Ovary (tissue), 9 donors: ENCODE measurements around the gene TTLL5. TPM values are rescaled to one million over a fixed set of nuclear protein-coding genes. Genes with fewer than 3 reads are reported as not detected.
A peak's percentile ranks its signal among the peaks of the same experiment; 100 is the strongest.

Source experiments
- DNase-seq, 5 donors: peaks; one replicate each; pipeline ENCODE4 v3.0.0-alpha.2; 2019 to 2020
- H3K27ac ChIP-seq, 2 donors: fragments of 200-600 bp; one replicate each; pipeline versions ENCODE4 v1.5.1 to v1.8.0; 2019 to 2022
- H3K27me3 ChIP-seq: fragments of 200-600 bp; one replicate; pipeline ENCODE4 v1.8.0; 2022
- H3K36me3 ChIP-seq: fragments of 200-600 bp; sonication (generic); one replicate; pipeline ENCODE4 v1.5.1; 2019
- H3K4me1 ChIP-seq: one replicate; pipeline ENCODE4 v1.8.1; 2013; ENCODE audit warnings: mild to moderate bottlenecking, moderate library complexity; ENCODE audit not compliant: insufficient read depth
- H3K4me3 ChIP-seq: fragments of 200-600 bp; sonication (generic); one replicate; pipeline ENCODE4 v1.5.1; 2017
- H3K9me3 ChIP-seq, 2 donors: fragments of 200-600 bp in 1 of 2; sonication (generic) in 1 of 2; one replicate each; pipeline versions ENCODE4 v1.5.1 to v1.8.1; 2013 to 2019; ENCODE audit warnings: mild to moderate bottlenecking in 1 of 2, moderate library complexity in 1 of 2
- EP300 ChIP-seq: sonication (generic); formaldehyde crosslinking; IDR thresholded peaks from one replicate; pipeline ENCODE4 v1.6.1; 2017; ENCODE audit warnings: antibody characterized with exemption
- POLR2A ChIP-seq: fragments of 450-650 bp; IDR thresholded peaks from one replicate; pipeline ENCODE4 v1.6.1; 2017; ENCODE audit warnings: antibody characterized with exemption, mild to moderate bottlenecking, moderate library complexity
- WGBS, 3 donors: extraction: QIAGEN DNeasy Blood & Tissue Kit in 1 of 3; methylation state at CpG; one replicate each; pipeline versions ENCODE4 v1.1.5 to v1.1.7; 2013 to 2017; 5-methylcytosine and 5-hydroxymethylcytosine counted together
- intact Hi-C, 4 donors: fragments of 100-400 bp; cut with DNase I; formaldehyde crosslinking; loops; one replicate each; pipeline versions ENCODE4 v1.11.0 to v1.15.1; 2022 to 2023
- polyA plus RNA-seq, 2 donors: library from polyadenylated mRNA; stranded (reverse); fragments of 200-250 nt in 1 of 2; fragments of 350-450 nt in 1 of 2; fragmentation: Illumina TruSeq in 1 of 2; extraction: RNeasy Lipid Tissue Mini Kit (QIAGEN cat#74804) in 1 of 2; gene quantifications; one replicate each; pipeline ENCODE4 v1.2.3, GENCODE V29; 2013 to 2014
- total RNA-seq, 7 donors: library from RNA; depleted of rRNA in 2 of 7; stranded (reverse); fragments of >200 nt in 2 of 7; fragmentation: NEBNext Ultra II Directional in 3 of 7; extraction: Animal tissue kit (Norgen Biotek cat#: 25700) in 3 of 7; gene quantifications; one replicate each; pipeline versions ENCODE4 v1.1.0 to v1.2.4, GENCODE V29; 2016 to 2023
- TF ChIP-seq, protein P1 (sequence below), 3 donors: fragments of 450-650 bp in 2 of 3; fragments of 200-600 bp in 1 of 3; IDR thresholded peaks; one replicate each; pipeline versions ENCODE4 v1.5.1 to v1.8.0; 2016 to 2022; ENCODE audit warnings: antibody characterized with exemption in 3 of 3, mild to moderate bottlenecking in 1 of 3
- donor health status: DM: no; HTN: no; CAD: no; lungs with moderate emphysema.
- donor health status: DM: no; HTN: no; CAD: no.
- donor health status: Bipolar disorder and iron deficiency.
- donor health status: DM: yes; HTN: yes; CAD: no.
- donor health status: DM: no; HTN: no; CAD: no.
- donor health status: DM: yes; HTN: yes; CAD: no.

Gene TTLL5
- total and polyA plus RNA-seq, 9 donors: 11.0 to 34.9 (median 27.3) TPM

DNA sequence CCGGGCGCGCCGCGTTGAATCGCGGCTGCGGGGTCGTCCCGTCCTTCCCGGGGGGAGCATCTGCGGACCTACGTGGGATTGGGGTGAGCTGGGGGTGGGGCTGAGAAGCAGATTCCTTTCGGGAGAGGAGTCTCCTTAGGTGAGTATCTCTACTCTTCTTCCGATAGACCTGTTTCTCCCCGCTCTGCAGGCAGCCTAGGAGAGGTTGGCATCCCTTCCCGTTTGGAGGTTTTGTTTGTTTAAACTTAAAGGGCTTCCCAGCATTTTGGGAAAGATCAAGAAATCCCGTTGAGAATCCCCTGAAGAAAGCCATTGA is 411 bp downstream of the TTLL5 start:
- Histone ChIP-seq H3K36me3 (no peaks in the 10 kb centered on the region), H3K27ac (peak overlapping the region in 1 of 2 donors; percentile 73), H3K9me3 (no peaks in the 10 kb centered on the region), H3K27me3 (no peaks in the 10 kb centered on the region), H3K4me3 (peak overlapping the region; percentile 90), H3K4me1 (peaks cover 5% of the 10 kb centered on the region)
- TF ChIP-seq, protein P1, sequence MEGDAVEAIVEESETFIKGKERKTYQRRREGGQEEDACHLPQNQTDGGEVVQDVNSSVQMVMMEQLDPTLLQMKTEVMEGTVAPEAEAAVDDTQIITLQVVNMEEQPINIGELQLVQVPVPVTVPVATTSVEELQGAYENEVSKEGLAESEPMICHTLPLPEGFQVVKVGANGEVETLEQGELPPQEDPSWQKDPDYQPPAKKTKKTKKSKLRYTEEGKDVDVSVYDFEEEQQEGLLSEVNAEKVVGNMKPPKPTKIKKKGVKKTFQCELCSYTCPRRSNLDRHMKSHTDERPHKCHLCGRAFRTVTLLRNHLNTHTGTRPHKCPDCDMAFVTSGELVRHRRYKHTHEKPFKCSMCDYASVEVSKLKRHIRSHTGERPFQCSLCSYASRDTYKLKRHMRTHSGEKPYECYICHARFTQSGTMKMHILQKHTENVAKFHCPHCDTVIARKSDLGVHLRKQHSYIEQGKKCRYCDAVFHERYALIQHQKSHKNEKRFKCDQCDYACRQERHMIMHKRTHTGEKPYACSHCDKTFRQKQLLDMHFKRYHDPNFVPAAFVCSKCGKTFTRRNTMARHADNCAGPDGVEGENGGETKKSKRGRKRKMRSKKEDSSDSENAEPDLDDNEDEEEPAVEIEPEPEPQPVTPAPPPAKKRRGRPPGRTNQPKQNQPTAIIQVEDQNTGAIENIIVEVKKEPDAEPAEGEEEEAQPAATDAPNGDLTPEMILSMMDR (IDR thresholded peaks at IDR 0.05): no peak
- no peak for TF ChIP-seq POLR2A
- no peak for TF ChIP-seq EP300
- 0% methylated on average over 14 to 18 of the region's 18 CpGs for WGBS, 3 donors
- DNase-seq: no peak
- intact Hi-C loops: no loop called here

DNA sequence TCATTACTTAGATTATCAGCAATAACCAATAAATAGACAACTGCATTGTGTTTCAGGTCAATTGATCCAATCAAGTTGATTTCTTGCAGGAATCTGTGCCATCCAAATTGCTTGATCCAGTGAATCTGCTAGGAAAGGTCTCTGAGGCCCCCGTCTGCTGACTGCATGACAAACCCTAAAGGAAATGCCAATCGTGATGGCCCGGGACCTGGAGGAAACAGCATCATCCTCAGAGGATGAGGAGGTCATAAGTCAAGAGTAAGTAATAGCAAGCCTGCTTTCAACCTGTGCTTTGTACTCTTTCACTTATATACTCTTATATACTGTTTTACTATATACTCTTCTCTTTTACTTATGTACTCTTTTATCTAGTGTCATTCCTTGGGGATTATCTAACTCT is 1.9 kb downstream of the TTLL5 start:
- peaks cover 5% of the 10 kb centered on the region for H3K4me1 ChIP-seq
- 74 to 80% (median 78%) methylated on average over 3 of the region's 3 CpGs for WGBS, 3 donors
- no peak for TF ChIP-seq EP300
- TF ChIP-seq, protein P1 (IDR thresholded peaks at IDR 0.05): no peak
- TF ChIP-seq POLR2A: no peak

DNA sequence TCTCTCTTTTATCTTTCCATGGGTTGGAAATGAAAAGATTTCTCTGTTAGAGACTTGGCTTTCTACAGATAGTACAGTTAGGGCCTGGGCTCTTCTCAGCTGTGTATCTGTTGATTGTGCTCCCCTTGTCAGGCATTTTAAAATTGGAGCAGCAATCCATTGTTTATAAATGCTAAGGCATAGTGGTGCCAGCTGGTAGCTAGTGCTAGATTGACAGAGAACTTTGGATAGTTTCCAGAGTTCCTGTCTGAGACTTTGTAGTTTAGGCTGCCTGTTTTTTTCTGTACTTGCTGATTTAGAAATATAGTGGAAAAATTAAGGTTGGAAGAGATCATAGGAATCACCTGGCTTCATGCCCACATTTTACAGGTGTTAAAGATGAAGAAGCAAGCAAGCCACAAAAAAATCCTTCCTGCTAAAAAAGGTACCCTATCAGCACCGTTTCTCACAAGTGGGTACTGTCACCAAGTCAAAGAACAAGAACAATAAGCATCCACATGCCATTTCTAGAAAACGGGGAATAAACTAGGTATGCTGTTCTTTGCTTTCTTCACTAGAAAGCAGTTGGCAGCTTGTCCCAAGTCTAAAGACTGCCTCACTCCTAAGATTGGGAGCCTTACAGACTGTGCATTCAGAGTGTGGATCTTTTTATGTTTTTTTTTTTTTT is 6.2 kb downstream of the TTLL5 start:
- 76 to 93% (median 80%) methylated on average over 2 of the region's 2 CpGs for WGBS, 3 donors
- Histone ChIP-seq H3K9me3 (no peaks in the 10 kb centered on the region), H3K27me3 (no peaks in the 10 kb centered on the region), H3K27ac (no peak overlapping the region), H3K4me1 (no peaks in the 10 kb centered on the region), H3K4me3 (no peak overlapping the region), H3K36me3 (no peaks in the 10 kb centered on the region)
- DNase-seq: no peak
- no peak for TF ChIP-seq EP300
- TF ChIP-seq, protein P1 (IDR thresholded peaks at IDR 0.05): no peak
- no peak for TF ChIP-seq POLR2A
- intact Hi-C loops: no loop called here

More for the DNA sequence above, 1.9 kb downstream of the TTLL5 start:
- Histone ChIP-seq H3K36me3 (no peaks in the 10 kb centered on the region), H3K4me3 (no peak overlapping the region), H3K9me3 (no peaks in the 10 kb centered on the region), H3K27me3 (no peaks in the 10 kb centered on the region), H3K27ac (no peak overlapping the region)
- intact Hi-C loops: no loop called here
- DNase-seq: no peak

DNA sequence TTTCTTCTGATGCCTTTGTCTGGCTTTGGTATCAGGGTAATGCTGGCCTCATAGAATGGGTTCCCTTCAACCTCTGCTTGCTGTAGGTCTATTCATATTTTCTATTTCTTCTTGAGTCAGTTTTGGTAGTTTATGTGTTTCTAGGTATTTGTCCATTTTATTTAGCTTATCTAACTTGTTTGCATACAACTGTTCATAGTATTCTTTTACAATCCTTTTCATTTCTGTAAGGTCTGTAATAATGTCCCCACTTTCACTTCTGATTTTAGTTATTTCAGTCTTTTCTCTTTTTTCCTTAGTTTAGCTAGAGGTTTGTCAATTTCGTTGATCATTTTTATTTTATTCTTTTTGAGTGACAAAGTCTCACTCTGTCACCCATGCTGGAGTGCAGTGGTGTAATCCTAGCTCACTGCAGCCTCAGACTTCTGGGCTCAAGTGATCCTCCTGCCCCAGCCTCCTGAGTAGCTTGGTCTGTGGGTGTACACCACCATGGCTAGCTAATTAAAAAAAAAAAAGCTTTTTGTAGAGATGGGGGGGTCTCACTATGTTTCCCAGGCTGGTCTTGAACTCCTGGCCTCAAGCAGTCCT is 11.7 kb downstream of the TTLL5 start:
- H3K36me3 ChIP-seq: no peaks in the 10 kb centered on the region
- DNase-seq: no peak
- no peaks in the 10 kb centered on the region for H3K27me3 ChIP-seq
- H3K27ac ChIP-seq: no peak overlapping the region
- TF ChIP-seq, protein P1 (IDR thresholded peaks at IDR 0.05): no peak
- TF ChIP-seq EP300 (no peak), POLR2A (no peak)
- 94 to 100% (median 98%) methylated on average over 1 of the region's 1 CpG for WGBS, 3 donors
- intact Hi-C loops: no loop called here
- no peaks in the 10 kb centered on the region for H3K4me1 ChIP-seq
- no peaks in the 10 kb centered on the region for H3K9me3 ChIP-seq
- H3K4me3 ChIP-seq: no peak overlapping the region
